OCI-LY7 (cell line): ENCODE results near the gene ST8SIA5. TPM values are rescaled to one million over a fixed set of nuclear protein-coding genes. Genes with fewer than 3 reads are reported as not detected.

ENCODE experiments used
- BruUV-seq: library from RNA; stranded (reverse); fragments of 400-500 nt; replicated peaks from 2 replicates; lab custom pipeline; 2021; lab: Mats Ljungman, UMichigan
- CTCF ChIA-PET: fragments of 300-600 bp; sonication (Branson Sonifier 250); formaldehyde crosslinking; loops from one replicate; lab custom pipeline; 2022; ENCODE audit warnings: antibody characterized with exemption; ENCODE audit not compliant: unreplicated experiment; lab: Charles Lee
- POLR2A ChIA-PET: fragments of 300-600 bp; sonication (Branson Sonifier 250); formaldehyde crosslinking; loops from one replicate; lab custom pipeline; 2022; ENCODE audit warnings: antibody characterized with exemption; lab: Charles Lee
- DNase-seq: peaks from one replicate; pipeline ENCODE4 v3.0.0-alpha.2; 2015; ENCODE audit warnings: low spot score
- H2AFZ ChIP-seq: fragments of 200-600 bp; sonication (generic), shearing (Covaris generic); 2 replicates; pipeline ENCODE4 v1.6.1; 2014; ENCODE audit warnings: mild to moderate bottlenecking, antibody characterized with exemption, low read length, moderate library complexity
- H3K27ac ChIP-seq: fragments of 200-600 bp; sonication (generic); 2 replicates; pipeline ENCODE4 v1.5.1; 2014; ENCODE audit warnings: mixed run types, low read depth, mild to moderate bottlenecking, moderate library complexity, low read length, inconsistent platforms; ENCODE audit not compliant: poor library complexity, severe bottlenecking
- H3K36me3 ChIP-seq: fragments of 200-600 bp; sonication (generic); 2 replicates; pipeline ENCODE4 v1.6.1; 2014; ENCODE audit warnings: mild to moderate bottlenecking, antibody characterized with exemption, low read length, moderate library complexity, mixed read lengths; ENCODE audit not compliant: insufficient read depth
- H3K4me1 ChIP-seq: fragments of 200-600 bp; sonication (generic); 2 replicates; pipeline ENCODE4 v1.5.1; 2014; ENCODE audit warnings: mild to moderate bottlenecking, low read length; ENCODE audit not compliant: insufficient read depth, poor library complexity, severe bottlenecking
- H3K4me2 ChIP-seq: fragments of 200-600 bp; sonication (generic); 2 replicates; pipeline ENCODE4 v1.6.1; 2014; ENCODE audit warnings: mild to moderate bottlenecking, low read length
- H3K4me3 ChIP-seq: fragments of 200-600 bp; sonication (generic); 2 replicates; pipeline ENCODE4 v1.5.1; 2014; ENCODE audit warnings: mild to moderate bottlenecking, low read depth, low read length; ENCODE audit not compliant: poor library complexity, severe bottlenecking
- H3K79me2 ChIP-seq: fragments of 200-600 bp; sonication (generic); 2 replicates; pipeline ENCODE4 v1.6.1; 2016; ENCODE audit warnings: low read depth, mild to moderate bottlenecking, low read length, moderate library complexity, mixed read lengths; ENCODE audit not compliant: insufficient read depth
- H3K9me2 ChIP-seq: fragments of 200-600 bp; sonication (generic); 2 replicates; pipeline ENCODE4 v1.6.1; 2016; ENCODE audit warnings: mild to moderate bottlenecking, low read length, mixed read lengths; ENCODE audit not compliant: insufficient read depth
- H3K9me3 ChIP-seq: fragments of 200-600 bp; sonication (generic); 2 replicates; pipeline ENCODE4 v1.6.1; 2014; ENCODE audit warnings: mild to moderate bottlenecking, mixed run types, low read length, mixed read lengths
- H4K20me1 ChIP-seq: fragments of 200-600 bp; sonication (generic); 2 replicates; pipeline ENCODE4 v1.6.1; 2014; ENCODE audit warnings: mild to moderate bottlenecking, antibody characterized with exemption, low read length, moderate library complexity, mixed read lengths; ENCODE audit not compliant: insufficient read depth
- EZH2phosphoT487 ChIP-seq: fragments of 200-600 bp; sonication (generic); IDR thresholded peaks from 2 replicates; pipeline ENCODE4 v1.6.1; 2018; ENCODE audit warnings: low read depth, borderline replicate concordance, mild to moderate bottlenecking, mixed run types, antibody characterized with exemption, low read length, moderate library complexity, mixed read lengths
- intact Hi-C: fragments of 100-400 bp; cut with micrococcal nuclease; formaldehyde crosslinking; loops from one replicate; pipeline ENCODE4 v1.10.0; 2022; ENCODE audit not compliant: unreplicated experiment
- total RNA-seq, 2 experiments: library from RNA; depleted of rRNA in 1 of 2; stranded (reverse); fragments of >200 nt in 1 of 2; shearing (Covaris generic) in 1 of 2; gene quantifications; 2 replicates each; pipeline ENCODE4 v1.2.3, GENCODE V29; 2014 to 2022
- TF ChIP-seq, protein P1 (sequence below): fragments of 200-600 bp; sonication (generic); conservative IDR thresholded peaks from 2 replicates; pipeline ENCODE4 v1.5.1; 2014; ENCODE audit warnings: mild to moderate bottlenecking, antibody characterized with exemption, low read length, moderate library complexity, mixed read lengths

The ST8SIA5 gene
- total RNA-seq, 2 experiments from 2014 or later, result 0.28 TPM; not detected in 1

DNA sequence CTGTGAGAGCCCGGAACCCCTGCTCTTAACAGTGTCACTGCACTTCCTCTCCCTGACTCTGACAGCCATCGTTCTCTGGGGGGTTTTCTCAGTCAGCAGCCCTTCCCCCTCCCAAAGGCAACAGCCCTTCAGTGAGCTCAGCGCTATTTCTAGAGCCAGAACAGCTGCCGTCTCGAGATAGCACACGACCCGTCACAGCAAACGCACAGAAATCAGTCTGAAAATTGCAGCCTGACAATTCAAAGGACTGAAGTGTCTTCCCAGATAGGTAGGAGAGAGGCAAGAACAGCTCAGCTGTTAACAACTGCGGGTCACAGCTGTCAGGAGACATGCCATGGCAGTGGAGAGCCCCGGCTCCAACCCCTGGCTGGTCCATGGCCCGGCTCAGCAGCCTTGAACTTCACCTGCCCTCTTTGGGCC, 45.4 kb downstream of the ST8SIA5 start:
- TF ChIP-seq, protein P1, sequence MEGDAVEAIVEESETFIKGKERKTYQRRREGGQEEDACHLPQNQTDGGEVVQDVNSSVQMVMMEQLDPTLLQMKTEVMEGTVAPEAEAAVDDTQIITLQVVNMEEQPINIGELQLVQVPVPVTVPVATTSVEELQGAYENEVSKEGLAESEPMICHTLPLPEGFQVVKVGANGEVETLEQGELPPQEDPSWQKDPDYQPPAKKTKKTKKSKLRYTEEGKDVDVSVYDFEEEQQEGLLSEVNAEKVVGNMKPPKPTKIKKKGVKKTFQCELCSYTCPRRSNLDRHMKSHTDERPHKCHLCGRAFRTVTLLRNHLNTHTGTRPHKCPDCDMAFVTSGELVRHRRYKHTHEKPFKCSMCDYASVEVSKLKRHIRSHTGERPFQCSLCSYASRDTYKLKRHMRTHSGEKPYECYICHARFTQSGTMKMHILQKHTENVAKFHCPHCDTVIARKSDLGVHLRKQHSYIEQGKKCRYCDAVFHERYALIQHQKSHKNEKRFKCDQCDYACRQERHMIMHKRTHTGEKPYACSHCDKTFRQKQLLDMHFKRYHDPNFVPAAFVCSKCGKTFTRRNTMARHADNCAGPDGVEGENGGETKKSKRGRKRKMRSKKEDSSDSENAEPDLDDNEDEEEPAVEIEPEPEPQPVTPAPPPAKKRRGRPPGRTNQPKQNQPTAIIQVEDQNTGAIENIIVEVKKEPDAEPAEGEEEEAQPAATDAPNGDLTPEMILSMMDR, result no peak
- TF ChIP-seq EZH2phosphoT487, result no peak
- DNase-seq, result peak; percentile 85
- no peaks in the 10 kb centered on the region for H3K9me3 ChIP-seq
- peak overlapping the region; percentile 86 for H3K4me2 ChIP-seq
- no peaks in the 10 kb centered on the region for H3K9me2 ChIP-seq
- ChIA-PET POLR2A (interaction anchor here (0.6 kb wide), 2 partner anchors 13 to 171 kb away, joined by 3 read pairs; no protein-coding TSS in a partner anchor), CTCF (interaction anchor here (1.0 kb wide), 1 partner anchor 17 kb away, joined by 3 read pairs; no protein-coding TSS in a partner anchor)
- peaks cover 77% of the 10 kb centered on the region for H3K4me1 ChIP-seq
- BruUV-seq, result no TSS peak
- H2AFZ ChIP-seq, result peak overlapping the region; percentile 35; the same call in 1 of the 2 replicates
- no peaks in the 10 kb centered on the region for H4K20me1 ChIP-seq
- peak overlapping the region; percentile 57 for H3K4me3 ChIP-seq
- no peaks in the 10 kb centered on the region for H3K79me2 ChIP-seq
- H3K36me3 ChIP-seq, result no peaks in the 10 kb centered on the region
- intact Hi-C loops, result no loop called here
- peak overlapping the region; percentile 97 for H3K27ac ChIP-seq

GRCh38 chr18:46706968-46707367, 49.9 kb downstream of the ST8SIA5 start:
- no peaks in the 10 kb centered on the region for H3K9me3 ChIP-seq
- 0 out of 2 replicates have a peak overlapping the region, but pooled peaks have one; percentile 7 for H3K4me2 ChIP-seq
- TF ChIP-seq EZH2phosphoT487, result no peak
- TF ChIP-seq, protein P1, result no peak
- H3K27ac ChIP-seq, result no peak overlapping the region
- POLR2A ChIA-PET, result no interaction called here
- no peaks in the 10 kb centered on the region for H3K79me2 ChIP-seq
- no peaks in the 10 kb centered on the region for H4K20me1 ChIP-seq
- no TSS peak for BruUV-seq
- H3K4me1 ChIP-seq, result peaks cover 50% of the 10 kb centered on the region
- CTCF ChIA-PET, result no interaction called here
- H2AFZ ChIP-seq, result peak overlapping the region; percentile 65
- H3K4me3 ChIP-seq, result no peak overlapping the region
- H3K36me3 ChIP-seq, result no peaks in the 10 kb centered on the region
- no peak for DNase-seq
- intact Hi-C loops, result no loop called here
- H3K9me2 ChIP-seq, result no peaks in the 10 kb centered on the region

- BruUV-seq, result no TSS peak
- no peaks in the 10 kb centered on the region for H3K9me2 ChIP-seq
- ChIA-PET CTCF (no interaction called here), POLR2A (interaction anchor here (0.9 kb wide), 1 partner anchor 20 kb away, joined by 3 read pairs; no protein-coding TSS in a partner anchor)
- H4K20me1 ChIP-seq, result no peaks in the 10 kb centered on the region
- H3K4me1 ChIP-seq, result peaks cover 36% of the 10 kb centered on the region
- no peaks in the 10 kb centered on the region for H3K79me2 ChIP-seq
- intact Hi-C loops, result no loop called here
- no peak for DNase-seq
- no peak overlapping the region for H3K4me3 ChIP-seq
- H3K36me3 ChIP-seq, result no peaks in the 10 kb centered on the region
- no peak overlapping the region for H3K27ac ChIP-seq
- TF ChIP-seq EZH2phosphoT487, result no peak
- TF ChIP-seq, protein P1, result no peak
- no peak overlapping the region for H2AFZ ChIP-seq
- no peaks in the 10 kb centered on the region for H3K9me3 ChIP-seq
- H3K4me2 ChIP-seq, result no peak overlapping the region
Measured at GRCh38 chr18:46705521-46705920, 51.3 kb downstream of the ST8SIA5 start.
